Cardiac septum (tissue), 1 donor: ENCODE data around the gene ID4. TPM values are rescaled to one million over a fixed set of nuclear protein-coding genes. Genes with fewer than 3 reads are reported as not detected.

ENCODE experiments used
- DNase-seq: peaks from one replicate; pipeline ENCODE4 v3.0.0-alpha.2; 2020; ENCODE audit warnings: low spot score
- intact Hi-C: fragments of 100-400 bp; cut with DNase I; formaldehyde crosslinking; loops from one replicate; pipeline ENCODE4 v1.14.0; 2022
- total RNA-seq: library from RNA; stranded (reverse); fragmentation: NEBNext Ultra II Directional; extraction: Animal tissue kit (Norgen Biotek cat#: 25700); gene quantifications from one replicate; pipeline ENCODE4 v1.2.1, GENCODE V29; 2021
- donor health status: DM: no; HTN: no; CAD: no.

ID4 gene
- total RNA-seq, 1 donor from 2014 or later, result 6.8 TPM

- intact Hi-C loops, result no loop called here
- DNase-seq, result no peak
Observed at GRCh38 chr6:19827903-19828302, 9.3 kb upstream of the ID4 start.

- intact Hi-C loops, result no loop called here
- DNase-seq, result no peak
Observed at GRCh38 chr6:19830171-19830570, 7.0 kb upstream of the ID4 start.

GRCh38 chr6:19831358-19831757, 5.8 kb upstream of the ID4 start:
- no peak for DNase-seq
- intact Hi-C loops, result no loop called here

- intact Hi-C loops, result no loop called here
- DNase-seq, result no peak
Observed at GRCh38 chr6:19833947-19834346, 3.2 kb upstream of the ID4 start.

- DNase-seq, result no peak
- intact Hi-C loops, result no loop called here
Observed at GRCh38 chr6:19834858-19835257, 2.3 kb upstream of the ID4 start.

GRCh38 chr6:19835605-19836004, 1.6 kb upstream of the ID4 start:
- DNase-seq, result no peak
- intact Hi-C loops, result loop anchor here (2.0 kb wide), 1 partner anchor 31 kb away; no protein-coding TSS in a partner anchor

- DNase-seq, result no peak
- intact Hi-C loops, result loop anchor here (2.0 kb wide), 1 partner anchor 33 kb away; no protein-coding TSS in a partner anchor
Observed at GRCh38 chr6:19837511-19838441, 606 bp downstream of the ID4 start.

- intact Hi-C loops, result no loop called here
- no peak for DNase-seq
Observed at GRCh38 chr6:19838442-19839236, 1.5 kb downstream of the ID4 start.

GRCh38 chr6:19839237-19839546, 2.0 kb downstream of the ID4 start:
- intact Hi-C loops, result no loop called here

GRCh38 chr6:19839788-19840187, 2.6 kb downstream of the ID4 start:
- no peak for DNase-seq
- intact Hi-C loops, result no loop called here

More at GRCh38 chr6:19839237-19839546, 2.0 kb downstream of the ID4 start:
- no peak for DNase-seq

- intact Hi-C loops, result no loop called here
- no peak for DNase-seq
Observed at GRCh38 chr6:19841181-19841580, 4.0 kb downstream of the ID4 start.

GRCh38 chr6:19842030-19842615, 5.0 kb downstream of the ID4 start:
- DNase-seq, result no peak
- intact Hi-C loops, result no loop called here

- intact Hi-C loops, result no loop called here
- no peak for DNase-seq
Observed at GRCh38 chr6:19844689-19845088, 7.5 kb downstream of the ID4 start.

- DNase-seq, result no peak
- intact Hi-C loops, result no loop called here
Observed at GRCh38 chr6:19845266-19846041, 8.3 kb downstream of the ID4 start.

- intact Hi-C loops, result no loop called here
- DNase-seq, result no peak
Observed at GRCh38 chr6:19848465-19849029, 11.4 kb downstream of the ID4 start.

GRCh38 chr6:19849196-19849595, 12.0 kb downstream of the ID4 start:
- intact Hi-C loops, result no loop called here
- no peak for DNase-seq

- DNase-seq, result no peak
- intact Hi-C loops, result loop anchor here (5.0 to 10.0 kb wide), 2 partner anchors 37 to 825 kb away; no protein-coding TSS in a partner anchor
Observed at GRCh38 chr6:19849755-19850154, 12.6 kb downstream of the ID4 start.

- DNase-seq, result no peak
- intact Hi-C loops, result loop anchor here (5.0 to 10.0 kb wide), 2 partner anchors 39 to 827 kb away; no protein-coding TSS in a partner anchor
Observed at GRCh38 chr6:19851241-19852089, 14.3 kb downstream of the ID4 start.
